ENCODE measurements around the gene MRPL2.

The MRPL2 gene

DNA sequence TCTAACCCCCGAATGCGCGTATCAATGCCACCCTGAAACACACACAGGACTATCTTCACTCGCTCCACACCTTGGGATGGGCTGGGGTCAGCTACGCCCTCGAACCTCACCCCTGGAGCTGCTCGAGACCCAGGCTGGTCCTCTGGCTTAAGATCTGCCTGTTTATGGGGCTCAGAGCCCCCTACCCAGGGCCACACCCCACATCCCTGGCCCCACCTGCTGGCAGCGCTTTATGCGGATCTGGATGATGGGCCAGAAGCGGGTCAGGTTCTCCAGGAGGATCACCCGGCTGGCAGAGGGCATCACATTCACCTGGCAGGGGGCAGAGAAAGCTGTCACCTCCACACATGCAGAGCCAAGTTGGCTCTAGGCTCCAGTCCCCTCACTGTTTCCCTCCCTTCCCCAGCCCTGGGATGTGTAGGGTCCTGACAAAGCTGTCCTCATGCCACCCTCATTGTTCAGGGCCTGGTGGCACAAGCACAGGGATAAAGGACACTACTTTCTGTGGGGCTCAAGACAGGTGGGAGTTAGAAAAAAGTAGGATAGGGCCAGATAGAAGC is 13.8 kb downstream of the MRPL2 start:
- Histone ChIP-seq H3K9me3 (ENCODE audit: control insufficient read depth, insufficient read depth, low read depth, low read length) (no peaks in the 10 kb centered on the region), H3K27ac (ENCODE audit: extremely low read depth, low read depth, low read length) (no peak overlapping the region), H3K4me3 (ENCODE audit: low read depth, low read length) (no peak overlapping the region), H3K36me3 (ENCODE audit: control insufficient read depth in 2 of 2, insufficient read depth in 1 of 2, low read length in 2 of 2) (peaks cover 29 to 86% of the 10 kb centered on the region in 2 experiments), H3K4me1 (ENCODE audit: control insufficient read depth, insufficient read depth, low read length) (no peaks in the 10 kb centered on the region)
- TF ChIP-seq, protein P1, sequence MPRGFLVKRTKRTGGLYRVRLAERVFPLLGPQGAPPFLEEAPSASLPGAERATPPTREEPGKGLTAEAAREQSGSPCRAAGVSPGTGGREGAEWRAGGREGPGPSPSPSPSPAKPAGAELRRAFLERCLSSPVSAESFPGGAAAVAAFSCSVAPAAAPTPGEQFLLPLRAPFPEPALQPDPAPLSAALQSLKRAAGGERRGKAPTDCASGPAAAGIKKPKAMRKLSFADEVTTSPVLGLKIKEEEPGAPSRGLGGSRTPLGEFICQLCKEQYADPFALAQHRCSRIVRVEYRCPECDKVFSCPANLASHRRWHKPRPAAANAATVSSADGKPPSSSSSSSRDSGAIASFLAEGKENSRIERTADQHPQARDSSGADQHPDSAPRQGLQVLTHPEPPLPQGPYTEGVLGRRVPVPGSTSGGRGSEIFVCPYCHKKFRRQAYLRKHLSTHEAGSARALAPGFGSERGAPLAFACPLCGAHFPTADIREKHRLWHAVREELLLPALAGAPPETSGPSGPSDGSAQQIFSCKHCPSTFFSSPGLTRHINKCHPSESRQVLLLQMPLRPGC (tag by site-specific recombination; IDR thresholded peaks at IDR 0.05), result no peak
- TF ChIP-seq, protein P2, sequence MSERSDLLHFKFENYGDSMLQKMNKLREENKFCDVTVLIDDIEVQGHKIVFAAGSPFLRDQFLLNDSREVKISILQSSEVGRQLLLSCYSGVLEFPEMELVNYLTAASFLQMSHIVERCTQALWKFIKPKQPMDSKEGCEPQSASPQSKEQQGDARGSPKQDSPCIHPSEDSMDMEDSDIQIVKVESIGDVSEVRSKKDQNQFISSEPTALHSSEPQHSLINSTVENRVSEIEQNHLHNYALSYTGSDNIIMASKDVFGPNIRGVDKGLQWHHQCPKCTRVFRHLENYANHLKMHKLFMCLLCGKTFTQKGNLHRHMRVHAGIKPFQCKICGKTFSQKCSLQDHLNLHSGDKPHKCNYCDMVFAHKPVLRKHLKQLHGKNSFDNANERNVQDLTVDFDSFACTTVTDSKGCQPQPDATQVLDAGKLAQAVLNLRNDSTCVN (tag by site-specific recombination; optimal IDR thresholded peaks at IDR 0.05), result no peak
- TF ChIP-seq ZNF324 (tag by site-specific recombination; IDR thresholded peaks at IDR 0.05) (no peak), ZNF776 (tag by site-specific recombination; IDR thresholded peaks at IDR 0.05; ENCODE audit: borderline replicate concordance) (no peak), KLF16 (tag by site-specific recombination; IDR thresholded peaks at IDR 0.05) (no peak), REST (tag by site-specific recombination; IDR thresholded peaks at IDR 0.05) (no peak), ZNF626 (tag by site-specific recombination; IDR thresholded peaks at IDR 0.05) (no peak), BCL11B (tag by site-specific recombination; IDR thresholded peaks at IDR 0.05; ENCODE audit: low read depth) (no peak), ZNF394 (tag by site-specific recombination; IDR thresholded peaks at IDR 0.05; ENCODE audit: borderline replicate concordance) (no peak), ZNF580 (tag by site-specific recombination; IDR thresholded peaks at IDR 0.05) (no peak), ZNF830 (tag by site-specific recombination; IDR thresholded peaks at IDR 0.05; ENCODE audit: low read depth) (no peak), ZNF311 (tag by site-specific recombination; IDR thresholded peaks at IDR 0.05; ENCODE audit: borderline replicate concordance) (no peak), ZNF23 (tag by site-specific recombination; IDR thresholded peaks at IDR 0.05; ENCODE audit: borderline replicate concordance) (no peak), ZNF747 (tag by site-specific recombination; IDR thresholded peaks at IDR 0.05) (no peak), SP7 (tag by site-specific recombination; IDR thresholded peaks at IDR 0.05) (no peak), KLF17 (tag by site-specific recombination; IDR thresholded peaks at IDR 0.05) (no peak)
- TF ChIP-seq, protein P3, sequence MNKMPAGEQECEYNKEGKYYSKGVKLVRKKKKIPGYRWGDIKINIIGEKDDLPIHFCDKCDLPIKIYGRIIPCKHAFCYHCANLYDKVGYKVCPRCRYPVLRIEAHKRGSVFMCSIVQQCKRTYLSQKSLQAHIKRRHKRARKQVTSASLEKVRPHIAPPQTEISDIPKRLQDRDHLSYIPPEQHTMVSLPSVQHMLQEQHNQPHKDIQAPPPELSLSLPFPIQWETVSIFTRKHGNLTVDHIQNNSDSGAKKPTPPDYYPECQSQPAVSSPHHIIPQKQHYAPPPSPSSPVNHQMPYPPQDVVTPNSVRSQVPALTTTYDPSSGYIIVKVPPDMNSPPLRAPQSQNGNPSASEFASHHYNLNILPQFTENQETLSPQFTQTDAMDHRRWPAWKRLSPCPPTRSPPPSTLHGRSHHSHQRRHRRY (tag by site-specific recombination; IDR thresholded peaks at IDR 0.05), result no peak
- TF ChIP-seq, protein P4, sequence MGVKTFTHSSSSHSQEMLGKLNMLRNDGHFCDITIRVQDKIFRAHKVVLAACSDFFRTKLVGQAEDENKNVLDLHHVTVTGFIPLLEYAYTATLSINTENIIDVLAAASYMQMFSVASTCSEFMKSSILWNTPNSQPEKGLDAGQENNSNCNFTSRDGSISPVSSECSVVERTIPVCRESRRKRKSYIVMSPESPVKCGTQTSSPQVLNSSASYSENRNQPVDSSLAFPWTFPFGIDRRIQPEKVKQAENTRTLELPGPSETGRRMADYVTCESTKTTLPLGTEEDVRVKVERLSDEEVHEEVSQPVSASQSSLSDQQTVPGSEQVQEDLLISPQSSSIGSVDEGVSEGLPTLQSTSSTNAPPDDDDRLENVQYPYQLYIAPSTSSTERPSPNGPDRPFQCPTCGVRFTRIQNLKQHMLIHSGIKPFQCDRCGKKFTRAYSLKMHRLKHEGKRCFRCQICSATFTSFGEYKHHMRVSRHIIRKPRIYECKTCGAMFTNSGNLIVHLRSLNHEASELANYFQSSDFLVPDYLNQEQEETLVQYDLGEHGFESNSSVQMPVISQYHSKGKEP (tag by site-specific recombination; IDR thresholded peaks at IDR 0.05), result no peak
- POLR2A ChIA-PET, result interaction anchor here (0.6 to 4.2 kb wide), 3 partner anchors 8 to 635 kb away, joined by 3 to 17 read pairs (median 4); partner anchors contain the start of genes CUL7 and KLHDC3
- CTCF ChIA-PET, result no interaction called here

Data from HEK293 (cell line).